GM12878 (cell line): ENCODE data around the gene SLC2A3. TPM values are rescaled to one million over a fixed set of nuclear protein-coding genes. Genes with fewer than 3 reads are reported as not detected.

ENCODE experiments used
- ATF2 ChIP-seq: IDR thresholded peaks from 2 replicates; pipeline ENCODE4 v1.6.1; 2012; ENCODE audit warnings: low read length, inconsistent platforms
- CBFB ChIP-seq: IDR thresholded peaks from 2 replicates; pipeline ENCODE4 v1.6.1; 2016; ENCODE audit warnings: antibody characterized with exemption, low read depth
- CBX5 ChIP-seq: sonication (generic); IDR thresholded peaks from 2 replicates; pipeline ENCODE4 v1.6.1; 2016; ENCODE audit warnings: low read depth, moderate library complexity, mild to moderate bottlenecking, inconsistent platforms
- CREB1 ChIP-seq: IDR thresholded peaks from 2 replicates; pipeline ENCODE4 v1.6.1; 2012; ENCODE audit warnings: low read depth, mild to moderate bottlenecking, inconsistent platforms
- CTCF ChIP-seq, 3 experiments: IDR thresholded peaks in 2 of 3; conservative IDR thresholded peaks in 1 of 3; 2 replicates each; pipeline ENCODE4 v1.5.1; 2011; ENCODE audit warnings: low read depth in 3 of 3, low read length in 3 of 3, mild to moderate bottlenecking in 3 of 3, control low read depth in 2 of 3, moderate library complexity in 2 of 3, inconsistent platforms in 1 of 3, mixed read lengths in 1 of 3; ENCODE audit not compliant: control insufficient read depth in 2 of 3, insufficient read depth in 1 of 3; ENCODE audit errors: extremely low read depth in 1 of 3
- E2F4 ChIP-seq: IDR thresholded peaks from 2 replicates; pipeline ENCODE4 v1.6.1; 2012; ENCODE audit warnings: low read depth, low read length, improper control_type of control experiment
- EGR1 ChIP-seq, 2 experiments: IDR thresholded peaks; 1 replicate in 1 of 2; 2 replicates in 1 of 2; pipeline ENCODE4 v1.6.1; 2011 to 2012; ENCODE audit warnings: low read depth in 2 of 2, low read length in 2 of 2, borderline replicate concordance in 1 of 2, mild to moderate bottlenecking in 1 of 2, moderate library complexity in 1 of 2
- IKZF2 ChIP-seq, 2 experiments: fragments of 450-650 bp; IDR thresholded peaks; 2 replicates each; pipeline ENCODE4 v1.6.1; 2017; ENCODE audit warnings: mild to moderate bottlenecking in 2 of 2, moderate library complexity in 2 of 2
- IRF3 ChIP-seq: fragments of 450-650 bp; IDR thresholded peaks from 2 replicates; pipeline ENCODE4 v1.6.1; 2014; ENCODE audit warnings: mild to moderate bottlenecking
- MTA3 ChIP-seq: IDR thresholded peaks from 2 replicates; pipeline ENCODE4 v1.6.1; 2012; ENCODE audit warnings: low read length, inconsistent platforms, borderline replicate concordance
- MYC ChIP-seq: IDR thresholded peaks from 2 replicates; pipeline ENCODE4 v1.6.1; 2011; ENCODE audit warnings: mild to moderate bottlenecking, low read length, moderate library complexity, inconsistent platforms; ENCODE audit not compliant: insufficient read depth, insufficient replicate concordance, insufficient read length, severe bottlenecking
- PAX8 ChIP-seq: fragments of 450-650 bp; IDR thresholded peaks from 2 replicates; pipeline ENCODE4 v1.6.1; 2017; ENCODE audit warnings: mild to moderate bottlenecking, moderate library complexity
- RBBP5 ChIP-seq: fragments of 200-600 bp; sonication (generic); conservative IDR thresholded peaks from 2 replicates; pipeline ENCODE4 v1.6.1; 2016
- RUNX3 ChIP-seq: IDR thresholded peaks from 2 replicates; pipeline ENCODE4 v1.6.1; 2012; ENCODE audit warnings: low read length, inconsistent platforms
- SKIL ChIP-seq: fragments of 450-650 bp; IDR thresholded peaks from 2 replicates; pipeline ENCODE4 v1.6.1; 2017; ENCODE audit warnings: mild to moderate bottlenecking, low read depth, inconsistent platforms; ENCODE audit not compliant: poor library complexity, severe bottlenecking
- SMARCA5 ChIP-seq: fragments of 450-650 bp; IDR thresholded peaks from 2 replicates; pipeline ENCODE4 v1.6.1; 2017; ENCODE audit warnings: mild to moderate bottlenecking
- SP1 ChIP-seq: IDR thresholded peaks from one replicate; pipeline ENCODE4 v1.6.1; 2011; ENCODE audit warnings: low read depth, low read length
- SUZ12 ChIP-seq: fragments of 200-600 bp; sonication (generic); IDR thresholded peaks from one replicate; pipeline ENCODE4 v1.6.1; 2018; ENCODE audit warnings: antibody characterized with exemption, mild to moderate bottlenecking; ENCODE audit not compliant: unreplicated experiment
- TAF1 ChIP-seq: IDR thresholded peaks from 2 replicates; pipeline ENCODE4 v1.6.1; 2011; ENCODE audit warnings: mild to moderate bottlenecking, low read depth, low read length, borderline replicate concordance
- TARDBP ChIP-seq: IDR thresholded peaks from 2 replicates; pipeline ENCODE4 v1.6.1; 2016; ENCODE audit warnings: borderline replicate concordance
- TBL1XR1 ChIP-seq: IDR thresholded peaks from 2 replicates; pipeline ENCODE4 v1.6.1; 2012; ENCODE audit warnings: low read depth, low read length, improper control_type of control experiment
- TCF7 ChIP-seq: IDR thresholded peaks from 2 replicates; pipeline ENCODE4 v1.6.1; 2014; ENCODE audit warnings: antibody characterized with exemption, borderline replicate concordance
- YY1 ChIP-seq: IDR thresholded peaks from 2 replicates; pipeline ENCODE4 v1.6.1; 2011; ENCODE audit warnings: low read depth, mild to moderate bottlenecking, low read length
- ZNF274 ChIP-seq: IDR thresholded peaks from one replicate; pipeline ENCODE4 v1.8.0; 2011; ENCODE audit not compliant: insufficient read length, insufficient read depth
- ZNF622 ChIP-seq: fragments of 450-650 bp; IDR thresholded peaks from 2 replicates; pipeline ENCODE4 v1.6.1; 2017; ENCODE audit warnings: mild to moderate bottlenecking, inconsistent platforms
- ZZZ3 ChIP-seq: IDR thresholded peaks from 2 replicates; pipeline ENCODE4 v1.6.1; 2011; ENCODE audit warnings: low read depth; ENCODE audit not compliant: control insufficient read depth, insufficient read length
- polyA plus RNA-seq, 11 experiments: library from polyadenylated mRNA; depleted of rRNA in 4 of 11; unstranded in 6 of 11; stranded (reverse) in 5 of 11; fragments of >200 nt; fragmentation: Nextera tagmentation in 4 of 11; fragmentation: Illumina TruSeq in 1 of 11; extraction: Ambion mirVana in 4 of 11; extraction: Trizol in 1 of 11; gene quantifications; 1 replicate in 1 of 11; 2 replicates in 10 of 11; pipeline versions ENCODE4 v1.2.1 to v1.2.3, GENCODE V29; 2011 to 2016; ENCODE audit warnings: inconsistent platforms in 2 of 11, missing spikeins in 2 of 11, low read depth in 1 of 11
- total RNA-seq, 4 experiments: library from RNA; depleted of rRNA in 3 of 4; stranded (reverse); fragments of >200 nt in 3 of 4; fragmentation: Illumina TruSeq in 1 of 4; extraction: Trizol in 1 of 4; gene quantifications; 2 replicates each; pipeline versions ENCODE4 v1.2.1 to v1.2.3, GENCODE V29; 2013 to 2021

The SLC2A3 gene
- total and polyA plus RNA-seq, 10 of the 15 experiments (the other 5 are each of a cell fraction or from before 2014, with no cell fraction given), result 6.5 to 66.3 (median 11.2) TPM

GRCh38 chr12:7933255-7933726 is 2.7 kb downstream of the SLC2A3 start (continued):
- TF ChIP-seq SKIL (no peak), SMARCA5 (peak; percentile 75), TARDBP (no peak), IRF3 (no peak), CBFB (no peak), ATF2 (no peak), ZNF274 (no peak), RBBP5 (no peak), TCF7 (no peak), IKZF2 (IDR thresholded peaks at IDR 0.05) (peak; percentile 49 to 55; a peak in 3 of 4 replicates), SUZ12 (no peak), ZZZ3 (no peak), SP1 (peak; percentile 46), YY1 (peak; percentile 58; the same call in 1 of the 2 replicates), RUNX3 (peak; percentile 51), EGR1 (IDR thresholded peaks at IDR 0.05; ENCODE audit: borderline replicate concordance in 1 of 2, low read depth in 2 of 2, low read length in 2 of 2) (peak in 1 of 2 experiments; percentile 72; a peak in 1 of 3 replicates), TBL1XR1 (no peak; the same call in 1 of the 2 replicates), E2F4 (no peak), CBX5 (no peak), CREB1 (peak; percentile 90), PAX8 (no peak), ZNF622 (no peak), MYC (no peak), CTCF (IDR thresholded peaks at IDR 0.05 in 2 of 3, conservative IDR thresholded peaks at IDR 0.05 in 1 of 3; ENCODE audit: control insufficient read depth in 2 of 3, extremely low read depth in 1 of 3, insufficient read depth in 1 of 3, low read depth in 3 of 3, low read length in 3 of 3) (peak; percentile 61 to 77 (median 70); a peak in 5 of 6 replicates), MTA3 (no peak), TAF1 (0 out of 2 replicates have a peak, but pooled peaks have one; percentile 27)
